CD4-positive, alpha-beta T cell treated with Interleukin-6 for 4 hours (primary cell): ENCODE data around the gene BCL7C.
"Not testable (repeated sequence)": the region's sequence is repeated elsewhere in the genome, so short reads cannot be mapped to it uniquely, and the experiment has no call there.

Experiments used
- DNase-seq: peaks from one replicate; pipeline ENCODE4 v3.0.0-alpha.2; 2020; ENCODE audit warnings: mixed read lengths

The BCL7C gene

GRCh38 chr16:30893744-30894539, at the start of gene BCL7C:
Gene BCL7C, minus strand, starts transcription at chr16:30894077. Its CDS starts 133 bp downstream, at chr16:30893944.
- DNase-seq, result peak; percentile 89

GRCh38 chr16:30942426-30942806, 48.5 kb upstream of the BCL7C start:
- DNase-seq, result no peak

- DNase-seq, result peak; percentile 73
These were observed 47.9 kb upstream of the BCL7C start for GRCh38 chr16:30941600-30942425.

GRCh38 chr16:30939571-30939970, 45.7 kb upstream of the BCL7C start:
- DNase-seq, result not testable (repeated sequence)

GRCh38 chr16:30937692-30938091, 43.8 kb upstream of the BCL7C start:
- no peak for DNase-seq

- DNase-seq, result peak; percentile 37
These were observed 41.1 kb upstream of the BCL7C start for GRCh38 chr16:30934827-30935557.

- no peak for DNase-seq
These were observed 37.3 kb upstream of the BCL7C start for GRCh38 chr16:30931068-30931650.

- DNase-seq, result no peak
These were observed 36.3 kb upstream of the BCL7C start for GRCh38 chr16:30930160-30930571.

- DNase-seq, result no peak
These were observed 35.3 kb upstream of the BCL7C start for GRCh38 chr16:30929167-30929566.

- no peak for DNase-seq
These were observed 34.5 kb upstream of the BCL7C start for GRCh38 chr16:30928390-30928789.

- peak; percentile 51 for DNase-seq
These were observed 34.0 kb upstream of the BCL7C start for GRCh38 chr16:30927789-30928378.

GRCh38 chr16:30926937-30927788, 33.3 kb upstream of the BCL7C start:
- DNase-seq, result no peak

- no peak for DNase-seq
These were observed 32.3 kb upstream of the BCL7C start for GRCh38 chr16:30925995-30926811.

- DNase-seq, result no peak
These were observed 31.7 kb upstream of the BCL7C start for GRCh38 chr16:30925632-30925987.

GRCh38 chr16:30924913-30925631, 31.2 kb upstream of the BCL7C start:
- no peak for DNase-seq

GRCh38 chr16:30924076-30924912, 30.4 kb upstream of the BCL7C start:
- no peak for DNase-seq

GRCh38 chr16:30923554-30924075, 29.7 kb upstream of the BCL7C start, which contains the start of gene FBXL19:
Gene FBXL19, plus strand, starts transcription at chr16:30923572. Its CDS starts 2,183 bp downstream, at chr16:30925755.
- no peak for DNase-seq

GRCh38 chr16:30922960-30923535, 29.2 kb upstream of the BCL7C start:
- DNase-seq, result peak; percentile 97
